Left forelimb (tissue), 1 donor: ENCODE measurements around the gene HMGCS2.

Experiments
- DNase-seq: peaks from one replicate; pipeline ENCODE4 v3.0.0-alpha.2; 2018; ENCODE audit warnings: low spot score

The HMGCS2 gene

GRCh38 chr1:119762953-119763352 lies 5.8 kb downstream of the HMGCS2 start:
- no peak for DNase-seq

GRCh38 chr1:119762409-119762808 lies 6.3 kb downstream of the HMGCS2 start:
- DNase-seq = no peak

GRCh38 chr1:119758584-119758983 lies 10.1 kb downstream of the HMGCS2 start:
- no peak for DNase-seq

- DNase-seq = no peak
Measured at GRCh38 chr1:119752592-119752991, 16.1 kb downstream of the HMGCS2 start.

GRCh38 chr1:119748040-119748439 lies 20.7 kb downstream of the HMGCS2 start:
- no peak for DNase-seq

GRCh38 chr1:119747451-119747850 lies 21.3 kb downstream of the HMGCS2 start:
- no peak for DNase-seq

GRCh38 chr1:119745034-119745433 lies 23.7 kb downstream of the HMGCS2 start:
- no peak for DNase-seq

GRCh38 chr1:119744598-119744942 lies 24.1 kb downstream of the HMGCS2 start:
- DNase-seq = no peak

GRCh38 chr1:119743776-119744597 lies 24.7 kb downstream of the HMGCS2 start:
- DNase-seq = no peak

GRCh38 chr1:119743308-119743707 lies 25.4 kb downstream of the HMGCS2 start:
- DNase-seq = no peak

GRCh38 chr1:119742677-119743076 lies 26.0 kb downstream of the HMGCS2 start:
- no peak for DNase-seq

GRCh38 chr1:119742202-119742601 lies 26.5 kb downstream of the HMGCS2 start:
- no peak for DNase-seq

- no peak for DNase-seq
Measured at GRCh38 chr1:119740896-119741780, 27.6 kb downstream of the HMGCS2 start.

- DNase-seq = no peak
Measured at GRCh38 chr1:119740261-119740660, 28.4 kb downstream of the HMGCS2 start.

- no peak for DNase-seq
Measured at GRCh38 chr1:119739150-119739549, 29.6 kb downstream of the HMGCS2 start.

- no peak for DNase-seq
Measured at GRCh38 chr1:119738100-119738720, 30.5 kb downstream of the HMGCS2 start.

GRCh38 chr1:119737040-119737682 lies 31.5 kb downstream of the HMGCS2 start:
- no peak for DNase-seq

- DNase-seq = no peak
Measured at GRCh38 chr1:119736649-119737039, 32.1 kb downstream of the HMGCS2 start.

GRCh38 chr1:119735217-119735616 lies 33.5 kb downstream of the HMGCS2 start:
- no peak for DNase-seq

GRCh38 chr1:119733754-119734153 lies 35.0 kb downstream of the HMGCS2 start:
- no peak for DNase-seq

- no peak for DNase-seq
Measured at GRCh38 chr1:119732465-119733168, 36.1 kb downstream of the HMGCS2 start.
